Sigmoid colon (tissue), 7 donors: Measurements from ENCODE around the gene GPNMB. TPM values are rescaled to one million over a fixed set of nuclear protein-coding genes. Genes with fewer than 3 reads are reported as not detected.

Experiments
- DNase-seq: peaks from one replicate; pipeline ENCODE4 v3.0.0-alpha.2; 2019
- H3K27ac ChIP-seq, 4 donors: fragments of 200-600 bp; sonication (generic); one replicate each; pipeline ENCODE4 v1.5.1; 2016 to 2019; ENCODE audit warnings: mild to moderate bottlenecking in 1 of 4
- H3K27me3 ChIP-seq, 3 donors: fragments of 200-600 bp; sonication (generic); one replicate each; pipeline ENCODE4 v1.5.1; 2019; ENCODE audit warnings: mild to moderate bottlenecking in 1 of 3
- H3K36me3 ChIP-seq, 4 donors: fragments of 200-600 bp; sonication (generic); one replicate each; pipeline ENCODE4 v1.5.1; 2016 to 2019
- H3K4me1 ChIP-seq, 4 donors: fragments of 200-600 bp; sonication (generic); one replicate each; pipeline ENCODE4 v1.5.1; 2017 to 2019
- H3K4me3 ChIP-seq, 4 donors: fragments of 200-600 bp; sonication (generic); one replicate each; pipeline ENCODE4 v1.5.1; 2017 to 2019; ENCODE audit warnings: mild to moderate bottlenecking in 2 of 4, moderate library complexity in 1 of 4
- H3K9me3 ChIP-seq, 4 donors: fragments of 200-600 bp in 3 of 4; sonication (generic) in 3 of 4; one replicate each; pipeline versions ENCODE4 v1.5.1 to v1.6.1; 2013 to 2019
- CTCF ChIP-seq, 4 experiments: fragments of 450-650 bp in 3 of 4; fragments of 200-600 bp in 1 of 4; IDR thresholded peaks; one replicate each; pipeline ENCODE4 v1.5.1; 2016 to 2019; ENCODE audit warnings: antibody characterized with exemption in 4 of 4, mild to moderate bottlenecking in 3 of 4, moderate library complexity in 2 of 4
- EP300 ChIP-seq, 4 donors: sonication (generic); formaldehyde crosslinking; IDR thresholded peaks; one replicate each; pipeline ENCODE4 v1.6.1; 2017; ENCODE audit warnings: antibody characterized with exemption in 4 of 4
- POLR2A ChIP-seq, 2 donors: fragments of 450-650 bp; IDR thresholded peaks; one replicate each; pipeline ENCODE4 v1.6.1; 2016; ENCODE audit warnings: antibody characterized with exemption in 2 of 2, mild to moderate bottlenecking in 2 of 2, moderate library complexity in 2 of 2
- POLR2AphosphoS5 ChIP-seq, 4 donors: sonication (generic); formaldehyde crosslinking; IDR thresholded peaks; one replicate each; pipeline ENCODE4 v1.6.1; 2017; ENCODE audit warnings: antibody characterized with exemption in 4 of 4
- WGBS, 2 donors: extraction: QIAGEN DNeasy Blood & Tissue Kit; methylation state at CpG; one replicate each; pipeline ENCODE4 v1.1.7; 2013; 5-methylcytosine and 5-hydroxymethylcytosine counted together
- intact Hi-C: fragments of 100-400 bp; cut with DNase I; formaldehyde crosslinking; loops from one replicate; pipeline ENCODE4 v1.15.1; 2023
- polyA plus RNA-seq, 3 donors: library from polyadenylated mRNA; stranded (reverse); fragments of 200-250 nt; gene quantifications; one replicate each; pipeline ENCODE4 v1.2.3, GENCODE V29; 2013
- total RNA-seq, 4 donors: library from RNA; depleted of rRNA; stranded (reverse); fragments of >200 nt; gene quantifications; one replicate each; pipeline ENCODE4 v1.1.0, GENCODE V29; 2016
- donor health status: healthy with polysubstance abuse.
- donor health status: Bipolar disorder and iron deficiency.
- donor health status: healthy.

The GPNMB gene
- total and polyA plus RNA-seq, 7 donors = 23.4 to 224 (median 88.1) TPM

- no peak overlapping the region for H3K27ac ChIP-seq
- no peak for DNase-seq
- TF ChIP-seq EP300 (IDR thresholded peaks at IDR 0.05) = no peak
- no peak for TF ChIP-seq CTCF (IDR thresholded peaks at IDR 0.05)
- no peak for TF ChIP-seq POLR2A (IDR thresholded peaks at IDR 0.05)
- no peak for TF ChIP-seq POLR2AphosphoS5 (IDR thresholded peaks at IDR 0.05)
- H3K27me3 ChIP-seq = no peaks in the 10 kb centered on the region
- intact Hi-C loops = no loop called here
- no peaks in the 10 kb centered on the region for H3K9me3 ChIP-seq
- H3K4me1 ChIP-seq = no peaks in the 10 kb centered on the region
- WGBS, 2 donors = 94% methylated on average over 2 of the region's 2 CpGs
- H3K4me3 ChIP-seq = no peak overlapping the region
- H3K36me3 ChIP-seq = no peaks in the 10 kb centered on the region
Measured at GRCh38 chr7:23279819-23280525, 33.4 kb downstream of the GPNMB start.

- H3K4me1 ChIP-seq = no peaks in the 10 kb centered on the region
- no peaks in the 10 kb centered on the region for H3K9me3 ChIP-seq
- intact Hi-C loops = no loop called here
- H3K27ac ChIP-seq = no peak overlapping the region
- WGBS, 2 donors = 96% methylated on average over 4 of the region's 4 CpGs
- no peak for TF ChIP-seq POLR2A (IDR thresholded peaks at IDR 0.05)
- no peak for TF ChIP-seq CTCF (IDR thresholded peaks at IDR 0.05)
- no peak for TF ChIP-seq EP300 (IDR thresholded peaks at IDR 0.05)
- TF ChIP-seq POLR2AphosphoS5 (IDR thresholded peaks at IDR 0.05) = no peak
- H3K4me3 ChIP-seq = no peak overlapping the region
- no peaks in the 10 kb centered on the region for H3K27me3 ChIP-seq
- DNase-seq = no peak
- H3K36me3 ChIP-seq = no peaks in the 10 kb centered on the region
Measured at GRCh38 chr7:23283086-23283485, 36.5 kb downstream of the GPNMB start.

DNA sequence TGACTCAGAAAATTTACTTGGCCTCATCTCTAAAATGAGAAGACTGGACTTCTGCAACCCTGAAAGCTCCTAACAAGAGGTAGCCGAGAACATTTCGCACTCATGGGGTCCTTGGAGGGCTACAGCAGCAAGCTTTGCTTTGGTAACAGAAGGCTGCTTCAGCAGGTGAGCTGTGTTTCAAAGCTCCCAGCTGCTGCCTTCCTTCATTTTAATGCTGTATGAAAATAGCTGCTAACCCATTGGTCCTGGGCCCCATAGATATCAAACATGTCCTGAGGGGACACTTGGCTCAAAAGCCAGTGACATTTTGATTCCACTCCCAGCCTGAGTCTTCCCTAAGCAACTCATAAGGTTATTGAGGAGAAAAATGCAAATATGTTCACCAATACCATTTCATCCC lies 38.3 kb downstream of the GPNMB start:
- intact Hi-C loops = no loop called here
- TF ChIP-seq EP300 (IDR thresholded peaks at IDR 0.05) (no peak), CTCF (IDR thresholded peaks at IDR 0.05) (no peak), POLR2A (IDR thresholded peaks at IDR 0.05) (no peak), POLR2AphosphoS5 (IDR thresholded peaks at IDR 0.05) (no peak)
- no peaks in the 10 kb centered on the region for H3K27me3 ChIP-seq
- 93 to 96% methylated on average over 2 of the region's 2 CpGs for WGBS, 2 donors
- no peak overlapping the region for H3K4me3 ChIP-seq
- H3K9me3 ChIP-seq = no peaks in the 10 kb centered on the region
- H3K27ac ChIP-seq = no peak overlapping the region
- no peak for DNase-seq
- H3K4me1 ChIP-seq = no peaks in the 10 kb centered on the region
- no peaks in the 10 kb centered on the region for H3K36me3 ChIP-seq

DNA sequence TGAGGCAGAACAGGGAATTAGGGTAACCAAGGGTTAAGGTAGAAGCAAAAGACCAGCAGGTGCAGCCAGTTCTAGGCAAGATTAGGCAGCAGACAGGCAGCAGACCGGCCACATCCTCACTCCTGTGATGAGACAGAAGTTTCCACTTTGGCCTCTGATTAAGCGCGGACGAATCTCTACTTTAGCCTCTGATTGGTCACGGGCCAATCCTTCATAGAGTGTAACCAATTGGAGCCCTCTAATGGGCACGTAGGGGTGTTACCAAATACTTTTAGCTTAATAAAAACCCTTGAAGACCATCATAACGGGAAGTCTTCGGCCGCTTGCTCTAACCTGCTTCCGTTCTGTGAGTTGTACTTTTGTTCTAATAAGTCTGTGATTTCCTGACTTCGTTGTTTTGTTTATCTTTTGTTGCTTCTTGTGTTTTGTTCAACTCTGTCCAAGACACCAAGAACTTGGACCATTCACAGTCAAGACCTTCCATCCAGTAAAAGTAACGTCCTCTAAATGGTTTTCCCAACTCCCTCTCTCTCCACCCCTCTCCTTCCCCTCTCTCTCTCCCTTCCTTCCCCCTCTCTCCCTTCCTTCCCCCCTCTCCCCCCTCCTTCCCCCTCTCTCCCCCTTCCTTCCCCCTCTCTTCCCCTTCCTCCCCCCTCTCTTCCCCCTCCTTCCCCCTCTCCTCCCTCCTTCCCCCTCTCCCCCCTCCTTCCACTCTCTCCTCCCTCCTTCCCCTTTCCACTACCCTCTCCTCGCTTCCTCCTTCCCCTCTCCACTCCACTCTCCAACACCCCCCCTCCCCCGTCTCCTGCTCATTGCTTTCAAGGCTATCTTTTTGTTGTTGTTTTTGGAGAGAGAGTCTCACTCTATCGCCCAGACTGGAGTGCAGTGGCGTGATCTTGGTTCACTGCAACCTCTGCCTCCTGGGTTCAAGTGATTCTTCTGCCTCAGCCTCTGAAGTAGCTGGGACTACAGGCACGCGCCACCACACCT lies 39.4 kb downstream of the GPNMB start:
- Histone ChIP-seq H3K4me1 (no peaks in the 10 kb centered on the region), H3K9me3 (no peaks in the 10 kb centered on the region), H3K27me3 (no peaks in the 10 kb centered on the region), H3K4me3 (no peak overlapping the region), H3K27ac (no peak overlapping the region), H3K36me3 (no peaks in the 10 kb centered on the region)
- intact Hi-C loops = no loop called here
- TF ChIP-seq POLR2A (IDR thresholded peaks at IDR 0.05) (no peak), POLR2AphosphoS5 (IDR thresholded peaks at IDR 0.05) (no peak), EP300 (IDR thresholded peaks at IDR 0.05) (no peak), CTCF (IDR thresholded peaks at IDR 0.05) (no peak)
- no peak for DNase-seq
- WGBS, 2 donors = 83 to 87% methylated on average over 18 of the region's 18 CpGs
